ENCODE measurements around the gene ZKSCAN3.

ZKSCAN3 gene

DNA sequence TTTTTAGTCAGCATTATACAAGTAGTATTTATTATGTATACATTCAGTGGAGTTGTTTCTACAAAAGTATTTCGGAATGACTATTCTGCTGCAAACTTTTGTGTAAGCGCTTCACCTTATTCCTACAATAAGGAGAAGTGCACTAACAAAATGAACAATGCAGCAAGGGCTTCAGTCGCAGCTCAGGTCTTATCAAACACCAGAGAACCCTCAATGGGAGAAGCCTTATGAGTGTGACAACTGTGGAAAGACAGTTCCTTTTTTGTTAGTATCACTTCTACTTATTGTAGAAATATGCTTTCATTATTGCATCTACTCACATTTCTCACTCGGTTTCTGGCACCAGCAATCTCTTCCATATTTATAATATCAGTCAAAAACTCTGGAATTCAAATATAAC, 18.8 kb downstream of the ZKSCAN3 start:
- TF ChIP-seq, protein P1, sequence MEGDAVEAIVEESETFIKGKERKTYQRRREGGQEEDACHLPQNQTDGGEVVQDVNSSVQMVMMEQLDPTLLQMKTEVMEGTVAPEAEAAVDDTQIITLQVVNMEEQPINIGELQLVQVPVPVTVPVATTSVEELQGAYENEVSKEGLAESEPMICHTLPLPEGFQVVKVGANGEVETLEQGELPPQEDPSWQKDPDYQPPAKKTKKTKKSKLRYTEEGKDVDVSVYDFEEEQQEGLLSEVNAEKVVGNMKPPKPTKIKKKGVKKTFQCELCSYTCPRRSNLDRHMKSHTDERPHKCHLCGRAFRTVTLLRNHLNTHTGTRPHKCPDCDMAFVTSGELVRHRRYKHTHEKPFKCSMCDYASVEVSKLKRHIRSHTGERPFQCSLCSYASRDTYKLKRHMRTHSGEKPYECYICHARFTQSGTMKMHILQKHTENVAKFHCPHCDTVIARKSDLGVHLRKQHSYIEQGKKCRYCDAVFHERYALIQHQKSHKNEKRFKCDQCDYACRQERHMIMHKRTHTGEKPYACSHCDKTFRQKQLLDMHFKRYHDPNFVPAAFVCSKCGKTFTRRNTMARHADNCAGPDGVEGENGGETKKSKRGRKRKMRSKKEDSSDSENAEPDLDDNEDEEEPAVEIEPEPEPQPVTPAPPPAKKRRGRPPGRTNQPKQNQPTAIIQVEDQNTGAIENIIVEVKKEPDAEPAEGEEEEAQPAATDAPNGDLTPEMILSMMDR (conservative IDR thresholded peaks at IDR 0.05; ENCODE audit: low read depth, low read length), result no peak
- no peak overlapping the region for H3K4me3 ChIP-seq (ENCODE audit: low read depth, low read length)
- DNase-seq (ENCODE audit: low read depth), result no peak

DNA sequence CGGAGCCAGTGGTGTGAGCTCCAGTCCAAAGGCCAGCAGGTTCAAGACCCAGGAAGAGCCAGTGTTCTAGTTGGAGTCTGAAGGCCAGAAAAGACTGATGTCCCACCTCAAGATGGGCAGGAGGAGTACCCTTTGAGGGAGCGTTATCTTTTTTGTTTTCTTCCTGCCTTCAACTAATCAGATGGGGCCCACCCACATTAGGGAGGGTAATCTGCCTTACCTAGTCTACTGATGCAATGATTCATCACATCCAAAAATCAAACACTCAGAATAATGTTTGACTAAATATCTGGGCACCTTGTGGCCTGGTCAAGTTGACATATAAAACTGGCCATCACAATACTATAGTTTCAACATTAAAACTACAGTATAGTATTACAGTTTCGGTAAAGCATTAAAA, 19.7 kb downstream of the ZKSCAN3 start:
- no peak for DNase-seq (ENCODE audit: low read depth)
- TF ChIP-seq, protein P1 (conservative IDR thresholded peaks at IDR 0.05; ENCODE audit: low read depth, low read length), result no peak
- no peak overlapping the region for H3K4me3 ChIP-seq (ENCODE audit: low read depth, low read length)

DNA sequence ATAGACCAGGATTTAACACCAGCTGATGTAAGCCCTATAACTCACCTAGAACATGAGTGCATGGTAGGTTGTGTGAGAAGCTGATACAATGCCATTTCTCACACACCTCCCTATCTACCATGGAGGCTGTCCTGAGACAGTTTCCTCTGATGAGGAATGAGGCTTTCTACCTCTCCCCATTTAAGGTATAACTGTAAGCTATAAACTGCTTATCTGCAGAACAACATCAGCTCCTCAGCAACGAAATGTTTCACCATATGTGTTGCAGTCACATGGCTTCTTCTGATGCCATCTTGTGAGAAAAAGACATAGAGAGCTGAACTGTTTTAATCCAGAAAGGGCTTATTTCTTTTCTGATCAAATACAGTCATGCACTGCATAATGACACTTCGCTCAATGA, 20.7 kb downstream of the ZKSCAN3 start:
- no peak overlapping the region for H3K4me3 ChIP-seq (ENCODE audit: low read depth, low read length)
- TF ChIP-seq, protein P1 (conservative IDR thresholded peaks at IDR 0.05; ENCODE audit: low read depth, low read length), result no peak
- DNase-seq (ENCODE audit: low read depth), result no peak

DNA sequence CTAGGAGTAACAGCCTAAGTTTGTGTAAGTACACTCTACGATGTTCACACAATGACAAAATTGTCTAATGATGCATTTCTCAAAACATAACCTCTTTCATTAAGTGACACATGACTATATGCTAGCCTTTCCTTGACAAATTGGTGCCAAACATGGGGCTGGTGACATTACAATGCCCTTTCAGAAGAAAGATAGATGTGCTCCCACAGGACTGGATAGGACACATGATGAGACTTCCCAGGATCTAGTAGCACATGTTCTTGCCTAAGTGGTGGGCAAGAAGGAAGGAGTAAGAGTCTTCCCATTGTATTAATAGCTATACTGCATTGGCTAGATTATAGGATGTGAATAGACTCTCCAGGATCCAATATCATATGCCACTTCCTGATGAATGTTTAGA, 21.5 kb downstream of the ZKSCAN3 start:
- DNase-seq (ENCODE audit: low read depth), result no peak
- H3K4me3 ChIP-seq (ENCODE audit: low read depth, low read length), result no peak overlapping the region
- TF ChIP-seq, protein P1 (conservative IDR thresholded peaks at IDR 0.05; ENCODE audit: low read depth, low read length), result no peak

DNA sequence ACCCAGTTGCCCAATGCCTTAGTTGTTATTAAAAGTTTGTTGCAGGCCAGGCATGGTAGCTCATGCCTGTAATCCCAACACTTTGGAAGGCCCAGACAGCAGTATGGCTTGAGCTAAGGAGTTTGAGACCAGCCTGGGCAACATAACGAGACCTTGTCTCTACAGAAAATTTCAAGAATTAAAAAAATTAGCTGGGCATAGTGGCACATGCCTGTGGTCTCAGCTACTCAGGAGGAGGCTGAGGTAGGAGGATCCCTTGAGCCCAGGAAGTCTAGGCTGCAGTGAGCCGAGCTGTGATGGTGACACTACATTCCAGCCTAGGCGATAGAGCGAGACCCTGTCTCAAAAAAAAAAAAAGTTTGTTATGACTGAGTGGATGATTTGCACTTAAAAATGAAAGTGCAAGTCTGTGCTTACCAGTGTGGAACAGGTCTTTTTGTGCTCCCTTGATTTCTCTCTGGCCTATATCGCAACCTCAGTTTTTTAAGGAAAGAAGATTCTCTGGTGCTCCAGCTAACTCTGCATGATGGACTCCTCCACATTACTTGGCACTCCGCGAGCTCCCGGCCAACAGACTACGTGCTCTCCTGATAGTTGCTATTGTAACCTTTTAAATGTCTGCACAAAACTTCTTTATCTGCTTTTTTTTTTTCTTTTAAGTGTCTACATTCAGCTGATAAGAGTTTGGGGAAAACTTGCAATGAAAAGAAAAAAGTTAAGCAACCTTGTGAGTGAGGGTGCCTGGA, 22.1 kb downstream of the ZKSCAN3 start:
- DNase-seq (ENCODE audit: low read depth), result no peak
- H3K4me3 ChIP-seq (ENCODE audit: low read depth, low read length), result no peak overlapping the region
- TF ChIP-seq, protein P1 (conservative IDR thresholded peaks at IDR 0.05; ENCODE audit: low read depth, low read length), result no peak

DNA sequence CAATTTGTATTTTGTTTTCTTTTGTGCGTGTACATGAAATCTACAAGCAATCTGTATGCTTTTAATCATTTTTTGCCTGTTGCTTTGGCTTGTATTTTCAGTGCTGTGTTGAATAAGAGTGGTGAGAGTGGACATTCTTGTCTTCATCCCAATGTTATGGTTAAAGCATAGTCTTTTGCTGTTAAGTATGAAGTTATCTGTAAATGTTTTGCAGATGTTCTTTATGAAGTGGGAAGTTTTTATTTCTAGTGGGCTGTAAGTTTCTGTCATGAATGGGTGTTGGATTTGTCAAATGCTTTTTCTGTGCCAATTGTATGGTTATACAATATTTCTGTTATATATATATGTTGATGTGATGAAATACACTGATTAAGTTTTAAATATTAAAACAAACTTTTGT, 24.2 kb downstream of the ZKSCAN3 start:
- TF ChIP-seq, protein P1 (conservative IDR thresholded peaks at IDR 0.05; ENCODE audit: low read depth, low read length), result no peak
- no peak for DNase-seq (ENCODE audit: low read depth)
- H3K4me3 ChIP-seq (ENCODE audit: low read depth, low read length), result no peak overlapping the region

DNA sequence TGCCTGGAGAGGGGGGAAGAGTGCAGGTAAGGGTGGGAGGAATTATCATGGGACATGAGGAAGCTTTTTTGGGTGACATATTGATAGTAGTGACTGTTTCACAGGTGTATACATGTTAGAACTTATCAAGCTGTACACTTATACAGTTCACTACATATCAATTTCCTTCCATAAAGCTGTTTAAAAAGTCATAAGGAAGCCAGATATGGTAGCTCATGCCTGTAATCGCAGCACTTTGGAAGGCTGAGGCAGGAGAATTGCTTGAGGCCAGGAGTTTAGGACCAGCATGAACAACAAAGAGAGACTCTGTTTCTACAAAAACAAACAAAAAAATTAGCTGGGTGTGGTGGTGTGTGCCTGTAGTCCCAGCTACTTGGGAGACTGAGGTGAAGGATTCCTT, 28.1 kb downstream of the ZKSCAN3 start:
- no peak for DNase-seq (ENCODE audit: low read depth)
- no peak overlapping the region for H3K4me3 ChIP-seq (ENCODE audit: low read depth, low read length)
- TF ChIP-seq, protein P1 (conservative IDR thresholded peaks at IDR 0.05; ENCODE audit: low read depth, low read length), result no peak

Measured in choroid plexus epithelial cell (primary cell).